Stimulated activated CD8-positive, alpha-beta memory T cell treated with anti-CD3 and anti-CD28 coated beads, Interleukin-12 subunit alpha, Interleukin-12 subunit beta, amount 100 ng/mL, for 1 hour (primary cell): Measurements from ENCODE around the gene ACSS1.
A peak's percentile ranks its signal among the peaks of the same experiment; 100 is the strongest.

Source experiments
- DNase-seq: peaks from one replicate; pipeline ENCODE4 v3.0.0-alpha.2; 2020; ENCODE audit warnings: low read depth

Gene ACSS1

GRCh38 chr20:24992487-24993205 is 65.3 kb downstream of the ACSS1 start, which contains the start of gene APMAP:
Gene APMAP, minus strand, starts transcription at chr20:24992751. Its CDS starts 63 bp downstream, at chr20:24992688.
- DNase-seq = peak; percentile 96

- DNase-seq = no peak
Observed at GRCh38 chr20:24991897-24992486, 65.9 kb downstream of the ACSS1 start.

DNA sequence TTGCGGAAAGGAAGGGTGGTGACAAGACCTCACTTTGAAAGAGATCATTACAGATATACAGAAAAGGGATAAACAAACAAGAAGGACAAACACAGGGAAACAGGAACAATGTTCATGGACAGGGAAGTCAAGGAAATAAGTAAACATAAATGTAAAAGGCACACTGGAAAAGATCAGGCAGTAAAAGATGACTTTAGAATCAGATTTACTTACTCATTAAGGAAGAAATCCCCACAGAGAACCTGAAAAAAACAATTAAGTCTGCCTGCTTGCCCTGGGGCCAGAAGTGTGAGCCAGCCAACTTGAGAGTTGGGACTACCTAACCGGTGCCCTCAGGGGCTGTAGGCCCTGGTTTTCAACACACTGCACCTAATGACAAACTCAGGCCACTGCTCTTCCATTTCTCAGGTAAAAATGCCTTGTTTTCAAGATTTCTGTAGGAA is 67.1 kb downstream of the ACSS1 start:
- DNase-seq = no peak

DNA sequence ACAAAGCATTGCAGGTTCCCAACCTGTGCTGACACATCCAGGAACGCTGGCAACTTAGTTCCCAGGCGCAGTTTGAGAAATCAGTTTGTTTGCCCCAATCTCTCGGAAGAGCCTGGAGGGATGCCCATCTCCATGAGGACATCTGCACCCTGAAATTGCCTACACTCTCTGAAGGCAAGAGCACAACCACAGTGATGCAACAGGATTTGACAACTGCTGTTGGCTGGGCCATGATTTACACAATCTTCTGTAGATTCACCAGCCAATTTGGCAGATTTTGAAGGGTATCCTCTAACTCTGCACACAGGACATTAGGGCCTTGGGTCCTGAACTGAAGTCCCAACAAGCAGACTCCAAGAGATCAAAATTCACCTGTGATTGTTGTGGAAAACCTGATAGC is 68.8 kb downstream of the ACSS1 start:
- DNase-seq = no peak

DNA sequence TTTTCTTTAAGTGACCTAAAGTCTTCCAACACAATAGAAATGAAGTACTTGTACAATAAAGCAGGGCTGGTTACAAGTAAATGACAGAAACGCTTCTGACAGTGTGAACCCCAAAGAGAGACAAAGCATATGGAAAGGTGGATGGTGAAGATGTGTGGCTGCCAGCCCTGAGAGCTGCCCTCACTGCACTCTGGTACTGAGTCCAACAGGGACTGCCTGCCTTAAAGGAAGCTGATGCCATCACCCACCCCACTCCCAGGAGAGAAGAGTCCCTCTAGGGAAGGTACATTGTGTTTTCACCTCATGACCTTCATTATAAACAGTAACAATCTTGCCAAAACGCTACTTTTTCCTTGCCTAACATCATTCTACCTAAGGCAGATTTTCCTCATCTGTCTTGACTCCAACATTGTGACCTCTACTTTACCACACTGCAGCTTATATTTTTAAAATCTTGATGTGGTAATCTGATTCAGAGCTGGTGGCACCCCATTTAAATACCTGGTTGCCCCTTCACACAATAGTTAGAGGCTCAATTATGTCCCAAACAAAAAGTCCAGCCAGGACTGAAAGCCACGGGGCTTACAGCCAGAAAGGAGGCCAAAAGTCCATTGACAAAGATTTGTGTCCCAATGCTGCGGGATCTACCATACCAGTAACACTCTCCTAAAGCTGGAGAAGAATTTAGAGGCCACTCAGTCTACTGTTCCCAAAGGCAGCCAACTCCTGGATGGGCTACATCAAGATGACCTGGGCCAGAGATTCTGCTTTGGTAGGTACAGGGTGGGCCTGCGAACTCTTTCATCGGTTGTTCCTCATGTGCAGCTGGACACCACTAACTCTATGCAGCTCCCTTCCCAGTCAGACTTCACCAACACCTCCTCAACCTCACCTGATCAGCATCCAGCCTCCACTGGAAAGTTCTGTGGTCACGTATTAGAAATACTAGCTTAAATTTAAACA is 69.8 kb downstream of the ACSS1 start:
- DNase-seq = no peak

- DNase-seq = no peak
Observed at GRCh38 chr20:24987244-24987643, 70.7 kb downstream of the ACSS1 start.

DNA sequence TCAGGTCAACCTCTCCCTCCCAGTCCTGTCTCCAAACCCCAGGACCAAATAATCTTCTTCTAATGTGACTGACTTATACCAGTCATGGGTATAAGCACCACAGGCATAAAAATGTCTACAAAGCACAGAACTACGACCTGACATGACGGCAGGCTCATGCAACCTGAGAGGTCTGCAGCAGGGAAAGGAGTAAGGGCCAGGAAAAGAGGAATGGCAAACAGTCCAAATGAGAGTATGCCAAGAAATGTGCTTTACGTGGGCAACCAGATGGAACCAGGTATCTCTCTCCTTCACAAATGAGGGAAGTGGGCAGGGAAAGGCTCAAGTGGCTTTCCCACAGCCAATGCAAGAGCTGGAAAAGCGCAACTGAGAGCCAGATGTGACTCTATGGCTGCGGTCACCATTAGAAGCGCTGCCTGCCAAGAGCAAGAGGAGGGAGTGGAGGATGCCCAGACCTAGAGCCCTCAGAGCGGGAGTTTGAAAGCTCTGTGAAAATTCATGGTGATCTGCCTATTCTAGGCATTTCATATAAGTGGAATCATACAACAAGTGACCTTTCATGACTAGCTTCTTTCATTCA is 71.4 kb downstream of the ACSS1 start:
- DNase-seq = no peak

DNA sequence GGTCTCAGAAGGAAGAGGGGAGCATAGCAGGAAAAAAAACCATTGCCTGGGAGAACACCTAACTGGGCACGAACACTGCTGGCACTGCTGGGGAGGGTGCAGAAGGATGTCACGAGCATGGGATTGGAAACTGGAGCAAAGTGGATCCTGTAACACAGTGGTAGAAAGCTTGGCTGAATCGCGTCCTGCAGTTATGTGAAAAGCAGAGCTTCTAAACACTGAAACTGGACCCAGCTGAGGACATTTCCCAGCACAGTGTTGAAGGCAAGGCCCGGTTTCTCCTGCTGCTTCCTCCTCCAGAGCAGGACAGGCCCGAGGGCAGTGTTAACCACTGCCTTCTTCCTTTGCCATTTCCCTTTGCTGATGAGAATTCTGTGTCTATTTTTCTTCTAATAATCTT is 72.1 kb downstream of the ACSS1 start:
- DNase-seq = no peak

DNA sequence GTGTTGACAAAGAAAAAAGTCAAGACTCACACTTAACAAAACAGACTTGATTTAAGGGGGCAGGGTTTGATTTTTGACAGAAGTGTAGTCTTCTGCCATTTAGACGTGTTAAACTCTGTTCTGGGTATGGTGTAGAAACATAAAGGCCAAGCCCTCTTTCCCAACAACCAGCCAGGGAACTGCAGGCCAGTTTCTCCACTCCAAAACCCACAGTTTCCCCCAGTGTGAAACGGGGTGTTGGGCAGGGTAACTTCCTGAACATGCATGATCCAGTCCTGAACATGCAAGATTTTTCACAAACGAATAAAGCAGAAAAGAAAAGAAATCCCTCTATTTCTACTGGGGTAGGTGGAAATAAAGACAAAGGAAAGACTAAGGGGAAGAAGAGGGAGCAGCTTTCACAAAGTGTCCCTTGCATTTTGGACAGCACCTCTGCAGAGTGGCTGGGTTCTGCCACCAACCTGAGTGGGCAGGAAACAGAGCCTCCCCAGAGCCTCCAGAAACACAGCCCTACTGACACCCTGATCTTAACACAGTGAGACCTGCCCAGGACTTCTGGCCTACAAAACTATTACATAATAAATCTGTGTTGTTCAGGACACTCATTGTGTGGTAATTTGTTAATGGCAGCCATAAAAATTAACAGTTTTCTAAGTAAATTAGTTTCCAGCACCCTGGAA is 72.8 kb downstream of the ACSS1 start:
- DNase-seq = no peak

- DNase-seq = no peak
Observed at GRCh38 chr20:24983896-24984295, 74.0 kb downstream of the ACSS1 start.

- DNase-seq = no peak
Observed at GRCh38 chr20:24981790-24982189, 76.1 kb downstream of the ACSS1 start.

DNA sequence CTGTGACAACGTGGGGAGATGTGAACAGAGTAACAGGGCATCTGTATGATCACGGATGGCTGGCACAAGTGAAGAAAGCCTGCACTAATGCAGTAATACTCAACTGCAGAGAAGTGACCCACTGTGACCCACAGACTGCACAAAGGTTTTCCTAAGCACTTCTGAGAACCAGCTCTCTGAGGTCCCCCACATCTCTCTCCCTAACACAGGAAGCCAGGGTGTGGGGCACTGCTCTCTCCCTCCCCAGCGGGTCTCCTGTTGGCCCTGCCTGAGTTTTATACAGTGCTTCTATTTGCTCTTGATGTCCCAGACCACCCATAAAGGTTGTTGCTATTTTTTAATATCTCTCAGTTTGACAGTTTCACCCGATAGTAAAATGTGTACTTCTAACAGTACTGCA is 76.7 kb downstream of the ACSS1 start:
- DNase-seq = no peak

DNA sequence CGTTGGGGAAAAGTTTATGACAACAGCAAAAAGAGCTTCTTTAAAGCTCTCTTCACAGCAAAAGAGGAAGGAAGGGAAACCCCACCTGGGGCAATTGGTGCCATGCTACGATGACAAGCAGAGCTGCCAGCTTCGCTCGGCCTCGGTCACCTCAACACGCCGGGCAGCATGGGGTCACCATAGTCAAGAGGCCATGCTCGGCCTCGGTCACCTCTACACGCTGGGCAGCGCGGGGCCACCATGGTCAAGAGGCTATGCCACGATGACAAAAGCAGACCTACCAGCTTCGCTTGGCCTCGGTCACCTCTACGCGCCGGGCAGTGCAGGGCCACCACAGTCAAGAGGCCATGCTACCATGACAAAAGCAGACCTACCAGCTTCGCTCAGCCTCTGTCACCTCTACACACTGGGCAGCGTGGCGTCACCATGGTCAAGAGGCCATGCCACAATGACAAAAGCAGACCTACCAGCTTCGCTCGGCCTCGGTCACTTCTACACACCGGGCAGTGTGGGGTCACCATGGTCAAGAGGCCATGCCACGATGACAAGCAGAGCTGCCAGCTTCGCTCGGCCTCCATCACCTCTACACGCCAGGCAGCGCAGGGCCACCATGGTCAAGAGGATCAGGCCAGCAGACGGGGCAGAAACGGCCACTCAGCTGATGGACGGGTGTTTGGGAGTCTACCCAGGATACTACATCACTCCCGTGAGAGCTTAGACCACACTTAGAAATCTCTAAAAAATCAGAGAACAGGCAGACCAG is 77.5 kb downstream of the ACSS1 start:
- DNase-seq = no peak

GRCh38 chr20:24979036-24979960 is 78.6 kb downstream of the ACSS1 start:
- DNase-seq = no peak

DNA sequence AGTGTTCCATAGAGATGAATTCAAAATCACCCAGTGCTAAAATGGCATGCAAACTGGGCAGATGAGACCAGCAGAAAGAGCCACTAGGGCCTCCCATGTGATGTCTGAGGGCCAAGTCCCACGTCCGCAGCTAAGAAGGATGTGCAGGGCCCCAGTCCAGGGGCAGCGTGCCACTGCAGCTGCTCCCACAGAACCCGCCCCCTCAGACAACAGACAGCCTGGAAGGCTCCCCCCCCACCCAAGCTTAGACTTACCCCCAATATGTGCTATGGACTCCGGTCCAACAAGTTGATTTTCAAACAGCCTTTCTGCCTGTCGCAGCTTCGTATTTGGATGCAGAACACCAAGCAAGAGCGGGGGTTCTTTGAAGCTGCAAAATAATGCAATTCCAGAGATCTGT is 79.4 kb downstream of the ACSS1 start:
- no peak for DNase-seq

GRCh38 chr20:24977797-24978196 is 80.1 kb downstream of the ACSS1 start:
- DNase-seq = no peak

DNA sequence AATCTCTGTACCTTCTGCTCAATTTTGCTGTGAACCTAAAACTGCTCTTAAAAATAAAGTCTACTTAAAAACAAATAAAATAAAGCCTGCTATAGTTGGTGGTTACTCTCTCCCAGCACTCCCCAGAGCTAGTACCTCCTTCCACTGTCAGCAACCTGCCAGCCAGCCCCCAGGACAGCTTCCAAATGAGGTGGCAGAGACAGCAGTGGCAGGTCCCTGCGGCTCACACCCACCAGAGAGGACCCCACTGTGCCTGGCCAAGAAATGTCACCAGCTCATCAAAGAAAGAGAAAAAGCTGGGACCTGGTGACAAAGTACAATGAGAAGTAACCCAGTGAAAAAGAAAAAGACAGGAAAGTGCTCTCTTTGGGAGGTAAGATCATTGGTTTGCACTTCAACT is 80.6 kb downstream of the ACSS1 start:
- no peak for DNase-seq

DNA sequence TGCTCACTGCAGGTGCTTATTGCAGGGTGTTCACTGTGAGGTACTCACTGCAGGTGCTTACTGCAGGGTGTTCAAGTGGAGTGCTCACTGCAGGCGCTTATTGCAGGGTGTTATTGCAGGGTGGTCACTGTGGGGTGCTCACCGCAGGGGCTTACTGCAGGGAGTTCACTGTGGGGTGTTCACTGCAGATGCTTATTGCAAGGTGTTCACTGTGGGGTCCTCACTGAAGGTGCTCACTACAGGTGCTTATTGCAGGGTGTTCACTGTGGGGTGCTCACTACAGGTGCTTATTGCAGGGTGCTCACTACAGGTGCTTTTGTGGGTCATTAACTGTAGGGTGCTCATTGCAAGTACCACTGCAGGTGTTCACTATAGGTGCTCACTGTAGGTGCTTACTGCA is 85.6 kb downstream of the ACSS1 start:
- DNase-seq = no peak

DNA sequence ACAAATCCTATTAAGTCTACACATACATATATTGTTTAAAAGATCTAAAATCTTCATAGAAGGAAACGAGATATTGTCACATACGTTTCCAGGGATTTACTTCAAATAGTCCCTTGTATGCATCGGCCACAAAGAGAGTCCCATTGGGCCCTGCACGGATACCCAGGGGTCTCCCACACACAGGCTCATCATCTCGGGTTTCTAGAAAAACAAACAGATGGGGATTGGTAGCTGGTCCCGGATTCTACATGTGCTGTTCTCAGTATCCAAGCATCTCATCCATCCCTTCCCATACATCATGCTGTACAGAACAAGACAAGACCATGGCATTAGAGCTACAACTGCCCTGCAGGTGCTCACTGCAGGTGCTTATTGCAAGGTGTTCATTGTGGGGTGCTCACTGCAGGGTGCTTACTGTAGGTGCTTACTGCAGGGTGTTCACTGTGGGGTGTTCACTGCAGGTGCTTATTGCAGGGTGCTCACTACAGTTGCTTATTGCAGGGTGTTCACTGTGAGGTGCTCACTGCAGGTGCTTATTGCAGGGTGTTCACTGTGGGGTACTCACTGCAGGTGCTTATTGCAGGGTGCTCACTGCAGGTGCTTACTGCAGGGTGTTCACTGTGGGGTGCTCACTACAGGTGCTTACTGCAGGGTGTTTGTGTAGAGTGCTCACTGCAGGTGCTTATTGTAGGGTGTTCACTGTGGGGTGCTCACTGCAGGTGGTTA is 86.4 kb downstream of the ACSS1 start:
- DNase-seq = no peak
